ENCODE measurements around the gene SVOP. TPM values are rescaled to one million over a fixed set of nuclear protein-coding genes. Genes with fewer than 3 reads are reported as not detected.

SVOP gene
- total and polyA plus RNA-seq, 4 donors, result 0.10 TPM; not detected in 3

GRCh38 chr12:109018296-109018695 is 2.6 kb downstream of the SVOP start:
- H3K4me1 ChIP-seq (ENCODE audit: control insufficient read depth in 4 of 4, insufficient read depth in 4 of 4, low read length in 3 of 4), result peaks cover 0 to 1% (median 0%) of the 10 kb centered on the region in 4 donors
- no peaks in the 10 kb centered on the region for H3K36me3 ChIP-seq (ENCODE audit: control insufficient read depth in 4 of 4, insufficient read depth in 3 of 4, low read depth in 1 of 4, low read length in 3 of 4)
- DNase-seq (ENCODE audit: low spot score), result no peak
- H3K4me3 ChIP-seq (ENCODE audit: low read depth in 1 of 3, low read length in 3 of 3), result no peak overlapping the region
- no peak overlapping the region for H3K27ac ChIP-seq (ENCODE audit: low read depth in 1 of 2, low read length in 2 of 2)
- H3K9ac ChIP-seq (ENCODE audit: low read depth in 1 of 2, low read length in 2 of 2), result no peak overlapping the region
- WGBS, result 51% methylated on average over 4 of the region's 4 CpGs
- H3K9me3 ChIP-seq (ENCODE audit: control insufficient read depth in 4 of 4, low read length in 3 of 4), result no peaks in the 10 kb centered on the region
- no peak for TF ChIP-seq RXRA (IDR thresholded peaks at IDR 0.05)
- TF ChIP-seq JUND (IDR thresholded peaks at IDR 0.05), result no peak
- no peak for TF ChIP-seq HNF4G (IDR thresholded peaks at IDR 0.05)
- TF ChIP-seq EGR1 (IDR thresholded peaks at IDR 0.05; ENCODE audit: low read depth in 2 of 2), result no peak
- TF ChIP-seq TAF1 (conservative IDR thresholded peaks at IDR 0.05), result no peak
- TF ChIP-seq REST (IDR thresholded peaks at IDR 0.05), result no peak
- no peak for TF ChIP-seq RAD21 (IDR thresholded peaks at IDR 0.05)
- TF ChIP-seq ZBTB33 (IDR thresholded peaks at IDR 0.05), result no peak
- no peak for TF ChIP-seq FOXA1 (IDR thresholded peaks at IDR 0.05)
- no peak for TF ChIP-seq CTCF (IDR thresholded peaks at IDR 0.05; ENCODE audit: low read depth, low read length, missing input control)
- TF ChIP-seq SP1 (IDR thresholded peaks at IDR 0.05), result no peak
- no peaks in the 10 kb centered on the region for H3K27me3 ChIP-seq (ENCODE audit: control insufficient read depth in 4 of 4, insufficient read depth in 4 of 4, low read length in 3 of 4)

GRCh38 chr12:109016978-109017377 is 3.9 kb downstream of the SVOP start:
- TF ChIP-seq FOXA2 (IDR thresholded peaks at IDR 0.05), result no peak
- no peak for TF ChIP-seq REST (IDR thresholded peaks at IDR 0.05)
- TF ChIP-seq YY1 (IDR thresholded peaks at IDR 0.05), result no peak
- TF ChIP-seq MAX (IDR thresholded peaks at IDR 0.05), result no peak
- no peak for TF ChIP-seq GABPA (IDR thresholded peaks at IDR 0.05 in 1 of 2, conservative IDR thresholded peaks at IDR 0.05 in 1 of 2)
- TF ChIP-seq TAF1 (conservative IDR thresholded peaks at IDR 0.05), result no peak
- TF ChIP-seq HNF4A (conservative IDR thresholded peaks at IDR 0.05), result no peak
- no peak for TF ChIP-seq RXRA (IDR thresholded peaks at IDR 0.05)
- TF ChIP-seq EGR1 (IDR thresholded peaks at IDR 0.05; ENCODE audit: low read depth in 2 of 2), result no peak
- no peak for TF ChIP-seq HNF4G (IDR thresholded peaks at IDR 0.05)
- no peak for TF ChIP-seq ZBTB33 (IDR thresholded peaks at IDR 0.05)
- Histone ChIP-seq H3K27ac (ENCODE audit: low read depth in 1 of 2, low read length in 2 of 2) (no peak overlapping the region), H3K4me3 (ENCODE audit: low read depth in 1 of 3, low read length in 3 of 3) (no peak overlapping the region), H3K9ac (ENCODE audit: low read depth in 1 of 2, low read length in 2 of 2) (no peak overlapping the region), H3K36me3 (ENCODE audit: control insufficient read depth in 4 of 4, insufficient read depth in 3 of 4, low read depth in 1 of 4, low read length in 3 of 4) (no peaks in the 10 kb centered on the region), H3K4me1 (ENCODE audit: control insufficient read depth in 4 of 4, insufficient read depth in 4 of 4, low read length in 3 of 4) (peaks cover 0 to 1% (median 0%) of the 10 kb centered on the region in 4 donors), H3K27me3 (ENCODE audit: control insufficient read depth in 4 of 4, insufficient read depth in 4 of 4, low read length in 3 of 4) (no peaks in the 10 kb centered on the region), H3K9me3 (ENCODE audit: control insufficient read depth in 4 of 4, low read length in 3 of 4) (no peaks in the 10 kb centered on the region)
- 85% methylated on average over 6 of the region's 6 CpGs for WGBS
- no peak for DNase-seq (ENCODE audit: low spot score)
